ENCODE measurements around the gene SLC44A5. TPM values are rescaled to one million over a fixed set of nuclear protein-coding genes. Genes with fewer than 3 reads are reported as not detected.

Gene SLC44A5
- total and polyA plus RNA-seq, 2 experiments from 2014 or later, result 3.3 to 11.7 TPM

DNA sequence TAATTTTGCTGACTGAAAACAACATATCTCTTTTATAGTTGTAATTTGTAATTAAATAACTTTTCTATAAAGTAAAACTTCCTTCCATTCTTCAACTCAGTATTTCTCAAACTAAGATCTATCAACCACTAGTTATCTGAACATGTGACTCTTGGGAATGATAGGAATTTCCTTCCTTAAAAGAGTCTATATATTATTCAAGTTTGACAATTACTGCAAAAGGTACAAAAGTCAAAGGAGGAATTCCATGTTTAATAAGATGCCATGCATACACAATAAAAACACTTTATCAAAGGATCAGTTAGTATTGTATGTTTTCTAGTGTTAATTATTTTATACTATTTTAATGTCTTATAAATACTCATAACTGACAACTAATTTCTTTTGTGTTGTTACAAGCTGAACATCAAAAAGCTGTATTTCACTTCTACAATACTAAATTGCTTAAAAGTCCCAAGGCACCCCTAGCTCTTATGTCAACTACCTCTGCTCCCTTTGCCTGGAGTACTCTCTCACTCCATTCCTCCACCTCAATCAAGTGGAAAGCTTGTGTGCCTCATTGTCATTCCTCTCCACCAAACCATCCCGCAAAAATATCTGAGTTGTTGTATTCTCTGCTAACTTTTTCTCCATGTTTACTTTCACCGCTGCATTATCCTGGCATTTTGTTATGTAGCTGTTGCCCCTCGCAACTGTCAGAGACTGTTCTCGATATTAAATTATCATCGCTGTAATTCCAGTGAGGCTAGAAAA, 67.9 kb downstream of the SLC44A5 start:
- Mint-ChIP-seq H3K27ac (0 out of 2 replicates have a peak overlapping the region, but pooled peaks have one; percentile 13), H3K4me1 (peaks cover 6% of the 10 kb centered on the region; the same call in 2 of the 3 replicates), H3K27me3 (ENCODE audit: insufficient read depth, low read depth, poor library complexity) (no peaks in the 10 kb centered on the region), H3K36me3 (ENCODE audit: low read depth) (no peaks in the 10 kb centered on the region), H3K4me3 (no peak overlapping the region), H3K9me3 (no peaks in the 10 kb centered on the region)
- Histone ChIP-seq H3K4me2 (no peak overlapping the region), H3K27ac (ENCODE audit: low read depth) (no peak overlapping the region), H3K4me1 (ENCODE audit: insufficient read depth) (peaks cover 5% of the 10 kb centered on the region; the same call in 1 of the 2 replicates), H3K27me3 (ENCODE audit: insufficient read depth) (no peaks in the 10 kb centered on the region), H3K36me3 (ENCODE audit: insufficient read depth) (no peaks in the 10 kb centered on the region), H3K4me3 (no peak overlapping the region), H3F3A (replicated peaks; ENCODE audit: low read depth) (no peaks in the 10 kb centered on the region), H3K79me2 (replicated peaks; ENCODE audit: insufficient read depth) (no peaks in the 10 kb centered on the region), H2AFZ (no peak overlapping the region), H3K9me2 (ENCODE audit: insufficient read depth) (no peaks in the 10 kb centered on the region), H4K20me1 (replicated peaks; ENCODE audit: insufficient read depth) (no peaks in the 10 kb centered on the region)
- DNase-seq (ENCODE audit: low spot score) (peak; percentile 29), ATAC-seq (no peak)
- TF ChIP-seq ZNF114 (CRISPR knock-in tag; IDR thresholded peaks at IDR 0.05) (no peak), NANOG (IDR thresholded peaks at IDR 0.05; ENCODE audit: borderline replicate concordance) (no peak), EZH2 (IDR thresholded peaks at IDR 0.05; ENCODE audit: low read depth, unreplicated experiment) (no peak), ZNF331 (CRISPR knock-in tag; IDR thresholded peaks at IDR 0.05; ENCODE audit: low read depth) (no peak), CREB1 (CRISPR knock-in tag; IDR thresholded peaks at IDR 0.05; ENCODE audit: low read depth) (no peak), STAT1 (IDR thresholded peaks at IDR 0.05; ENCODE audit: unreplicated experiment) (no peak), EZH2phosphoT487 (IDR thresholded peaks at IDR 0.05; ENCODE audit: unreplicated experiment) (no peak), POLR2AphosphoS5 (IDR thresholded peaks at IDR 0.05; ENCODE audit: low read depth) (no peak), JUNB (IDR thresholded peaks at IDR 0.05; ENCODE audit: unreplicated experiment) (no peak)
- TF ChIP-seq, protein P1, sequence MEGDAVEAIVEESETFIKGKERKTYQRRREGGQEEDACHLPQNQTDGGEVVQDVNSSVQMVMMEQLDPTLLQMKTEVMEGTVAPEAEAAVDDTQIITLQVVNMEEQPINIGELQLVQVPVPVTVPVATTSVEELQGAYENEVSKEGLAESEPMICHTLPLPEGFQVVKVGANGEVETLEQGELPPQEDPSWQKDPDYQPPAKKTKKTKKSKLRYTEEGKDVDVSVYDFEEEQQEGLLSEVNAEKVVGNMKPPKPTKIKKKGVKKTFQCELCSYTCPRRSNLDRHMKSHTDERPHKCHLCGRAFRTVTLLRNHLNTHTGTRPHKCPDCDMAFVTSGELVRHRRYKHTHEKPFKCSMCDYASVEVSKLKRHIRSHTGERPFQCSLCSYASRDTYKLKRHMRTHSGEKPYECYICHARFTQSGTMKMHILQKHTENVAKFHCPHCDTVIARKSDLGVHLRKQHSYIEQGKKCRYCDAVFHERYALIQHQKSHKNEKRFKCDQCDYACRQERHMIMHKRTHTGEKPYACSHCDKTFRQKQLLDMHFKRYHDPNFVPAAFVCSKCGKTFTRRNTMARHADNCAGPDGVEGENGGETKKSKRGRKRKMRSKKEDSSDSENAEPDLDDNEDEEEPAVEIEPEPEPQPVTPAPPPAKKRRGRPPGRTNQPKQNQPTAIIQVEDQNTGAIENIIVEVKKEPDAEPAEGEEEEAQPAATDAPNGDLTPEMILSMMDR (conservative IDR thresholded peaks at IDR 0.05; ENCODE audit: low read depth in 2 of 2), result no peak
- TF ChIP-seq, protein P2, sequence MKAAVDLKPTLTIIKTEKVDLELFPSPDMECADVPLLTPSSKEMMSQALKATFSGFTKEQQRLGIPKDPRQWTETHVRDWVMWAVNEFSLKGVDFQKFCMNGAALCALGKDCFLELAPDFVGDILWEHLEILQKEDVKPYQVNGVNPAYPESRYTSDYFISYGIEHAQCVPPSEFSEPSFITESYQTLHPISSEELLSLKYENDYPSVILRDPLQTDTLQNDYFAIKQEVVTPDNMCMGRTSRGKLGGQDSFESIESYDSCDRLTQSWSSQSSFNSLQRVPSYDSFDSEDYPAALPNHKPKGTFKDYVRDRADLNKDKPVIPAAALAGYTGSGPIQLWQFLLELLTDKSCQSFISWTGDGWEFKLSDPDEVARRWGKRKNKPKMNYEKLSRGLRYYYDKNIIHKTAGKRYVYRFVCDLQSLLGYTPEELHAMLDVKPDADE (IDR thresholded peaks at IDR 0.05), result no peak
- TF ChIP-seq, protein P3, sequence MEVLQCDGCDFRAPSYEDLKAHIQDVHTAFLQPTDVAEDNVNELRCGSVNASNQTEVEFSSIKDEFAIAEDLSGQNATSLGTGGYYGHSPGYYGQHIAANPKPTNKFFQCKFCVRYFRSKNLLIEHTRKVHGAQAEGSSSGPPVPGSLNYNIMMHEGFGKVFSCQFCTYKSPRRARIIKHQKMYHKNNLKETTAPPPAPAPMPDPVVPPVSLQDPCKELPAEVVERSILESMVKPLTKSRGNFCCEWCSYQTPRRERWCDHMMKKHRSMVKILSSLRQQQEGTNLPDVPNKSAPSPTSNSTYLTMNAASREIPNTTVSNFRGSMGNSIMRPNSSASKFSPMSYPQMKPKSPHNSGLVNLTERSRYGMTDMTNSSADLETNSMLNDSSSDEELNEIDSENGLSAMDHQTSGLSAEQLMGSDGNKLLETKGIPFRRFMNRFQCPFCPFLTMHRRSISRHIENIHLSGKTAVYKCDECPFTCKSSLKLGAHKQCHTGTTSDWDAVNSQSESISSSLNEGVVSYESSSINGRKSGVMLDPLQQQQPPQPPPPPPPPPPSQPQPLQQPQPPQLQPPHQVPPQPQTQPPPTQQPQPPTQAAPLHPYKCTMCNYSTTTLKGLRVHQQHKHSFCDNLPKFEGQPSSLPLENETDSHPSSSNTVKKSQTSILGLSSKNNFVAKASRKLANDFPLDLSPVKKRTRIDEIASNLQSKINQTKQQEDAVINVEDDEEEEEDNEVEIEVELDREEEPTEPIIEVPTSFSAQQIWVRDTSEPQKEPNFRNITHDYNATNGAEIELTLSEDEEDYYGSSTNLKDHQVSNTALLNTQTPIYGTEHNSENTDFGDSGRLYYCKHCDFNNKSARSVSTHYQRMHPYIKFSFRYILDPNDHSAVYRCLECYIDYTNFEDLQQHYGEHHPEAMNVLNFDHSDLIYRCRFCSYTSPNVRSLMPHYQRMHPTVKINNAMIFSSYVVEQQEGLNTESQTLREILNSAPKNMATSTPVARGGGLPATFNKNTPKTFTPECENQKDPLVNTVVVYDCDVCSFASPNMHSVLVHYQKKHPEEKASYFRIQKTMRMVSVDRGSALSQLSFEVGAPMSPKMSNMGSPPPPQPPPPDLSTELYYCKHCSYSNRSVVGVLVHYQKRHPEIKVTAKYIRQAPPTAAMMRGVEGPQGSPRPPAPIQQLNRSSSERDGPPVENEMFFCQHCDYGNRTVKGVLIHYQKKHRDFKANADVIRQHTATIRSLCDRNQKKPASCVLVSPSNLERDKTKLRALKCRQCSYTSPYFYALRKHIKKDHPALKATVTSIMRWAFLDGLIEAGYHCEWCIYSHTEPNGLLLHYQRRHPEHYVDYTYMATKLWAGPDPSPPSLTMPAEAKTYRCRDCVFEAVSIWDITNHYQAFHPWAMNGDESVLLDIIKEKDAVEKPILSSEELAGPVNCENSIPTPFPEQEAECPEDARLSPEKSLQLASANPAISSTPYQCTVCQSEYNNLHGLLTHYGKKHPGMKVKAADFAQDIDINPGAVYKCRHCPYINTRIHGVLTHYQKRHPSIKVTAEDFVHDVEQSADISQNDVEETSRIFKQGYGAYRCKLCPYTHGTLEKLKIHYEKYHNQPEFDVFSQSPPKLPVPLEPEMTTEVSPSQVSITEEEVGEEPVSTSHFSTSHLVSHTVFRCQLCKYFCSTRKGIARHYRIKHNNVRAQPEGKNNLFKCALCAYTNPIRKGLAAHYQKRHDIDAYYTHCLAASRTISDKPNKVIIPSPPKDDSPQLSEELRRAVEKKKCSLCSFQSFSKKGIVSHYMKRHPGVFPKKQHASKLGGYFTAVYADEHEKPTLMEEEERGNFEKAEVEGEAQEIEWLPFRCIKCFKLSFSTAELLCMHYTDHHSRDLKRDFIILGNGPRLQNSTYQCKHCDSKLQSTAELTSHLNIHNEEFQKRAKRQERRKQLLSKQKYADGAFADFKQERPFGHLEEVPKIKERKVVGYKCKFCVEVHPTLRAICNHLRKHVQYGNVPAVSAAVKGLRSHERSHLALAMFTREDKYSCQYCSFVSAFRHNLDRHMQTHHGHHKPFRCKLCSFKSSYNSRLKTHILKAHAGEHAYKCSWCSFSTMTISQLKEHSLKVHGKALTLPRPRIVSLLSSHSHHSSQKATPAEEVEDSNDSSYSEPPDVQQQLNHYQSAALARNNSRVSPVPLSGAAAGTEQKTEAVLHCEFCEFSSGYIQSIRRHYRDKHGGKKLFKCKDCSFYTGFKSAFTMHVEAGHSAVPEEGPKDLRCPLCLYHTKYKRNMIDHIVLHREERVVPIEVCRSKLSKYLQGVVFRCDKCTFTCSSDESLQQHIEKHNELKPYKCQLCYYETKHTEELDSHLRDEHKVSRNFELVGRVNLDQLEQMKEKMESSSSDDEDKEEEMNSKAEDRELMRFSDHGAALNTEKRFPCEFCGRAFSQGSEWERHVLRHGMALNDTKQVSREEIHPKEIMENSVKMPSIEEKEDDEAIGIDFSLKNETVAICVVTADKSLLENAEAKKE (CRISPR knock-in tag; IDR thresholded peaks at IDR 0.05), result no peak
- TF ChIP-seq, protein P4, sequence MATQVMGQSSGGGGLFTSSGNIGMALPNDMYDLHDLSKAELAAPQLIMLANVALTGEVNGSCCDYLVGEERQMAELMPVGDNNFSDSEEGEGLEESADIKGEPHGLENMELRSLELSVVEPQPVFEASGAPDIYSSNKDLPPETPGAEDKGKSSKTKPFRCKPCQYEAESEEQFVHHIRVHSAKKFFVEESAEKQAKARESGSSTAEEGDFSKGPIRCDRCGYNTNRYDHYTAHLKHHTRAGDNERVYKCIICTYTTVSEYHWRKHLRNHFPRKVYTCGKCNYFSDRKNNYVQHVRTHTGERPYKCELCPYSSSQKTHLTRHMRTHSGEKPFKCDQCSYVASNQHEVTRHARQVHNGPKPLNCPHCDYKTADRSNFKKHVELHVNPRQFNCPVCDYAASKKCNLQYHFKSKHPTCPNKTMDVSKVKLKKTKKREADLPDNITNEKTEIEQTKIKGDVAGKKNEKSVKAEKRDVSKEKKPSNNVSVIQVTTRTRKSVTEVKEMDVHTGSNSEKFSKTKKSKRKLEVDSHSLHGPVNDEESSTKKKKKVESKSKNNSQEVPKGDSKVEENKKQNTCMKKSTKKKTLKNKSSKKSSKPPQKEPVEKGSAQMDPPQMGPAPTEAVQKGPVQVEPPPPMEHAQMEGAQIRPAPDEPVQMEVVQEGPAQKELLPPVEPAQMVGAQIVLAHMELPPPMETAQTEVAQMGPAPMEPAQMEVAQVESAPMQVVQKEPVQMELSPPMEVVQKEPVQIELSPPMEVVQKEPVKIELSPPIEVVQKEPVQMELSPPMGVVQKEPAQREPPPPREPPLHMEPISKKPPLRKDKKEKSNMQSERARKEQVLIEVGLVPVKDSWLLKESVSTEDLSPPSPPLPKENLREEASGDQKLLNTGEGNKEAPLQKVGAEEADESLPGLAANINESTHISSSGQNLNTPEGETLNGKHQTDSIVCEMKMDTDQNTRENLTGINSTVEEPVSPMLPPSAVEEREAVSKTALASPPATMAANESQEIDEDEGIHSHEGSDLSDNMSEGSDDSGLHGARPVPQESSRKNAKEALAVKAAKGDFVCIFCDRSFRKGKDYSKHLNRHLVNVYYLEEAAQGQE (IDR thresholded peaks at IDR 0.05; ENCODE audit: unreplicated experiment), result no peak
